Neural cell (in vitro differentiated cells): ENCODE results near the gene PSPH. TPM values are rescaled to one million over a fixed set of nuclear protein-coding genes. Genes with fewer than 3 reads are reported as not detected.

ENCODE experiments used
- H2AFZ ChIP-seq: fragments of 200-600, 300-800 bp; sonication (generic), shearing (Covaris generic); 2 replicates; pipeline ENCODE4 v1.6.0; 2014; ENCODE audit warnings: low read depth, mild to moderate bottlenecking, antibody characterized with exemption, low read length, moderate library complexity
- H3F3A ChIP-seq: fragments of 200-600 bp; shearing (Covaris generic); 2 replicates; pipeline ENCODE4 v1.6.1; 2016; ENCODE audit warnings: mild to moderate bottlenecking, moderate library complexity, mixed read lengths, antibody characterized with exemption, low read length; ENCODE audit not compliant: insufficient read depth, poor library complexity, severe bottlenecking
- H3K27ac ChIP-seq: fragments of 200-600, 300-800 bp; sonication (generic), shearing (Covaris generic); 2 replicates; pipeline ENCODE4 v1.5.1; 2014; ENCODE audit warnings: mild to moderate bottlenecking, low read length, moderate library complexity
- H3K27me3 ChIP-seq: fragments of 300-800, 200-600 bp; sonication (generic), shearing (Covaris generic); 2 replicates; pipeline ENCODE4 v1.6.0; 2014; ENCODE audit warnings: mild to moderate bottlenecking, low read depth, low read length, moderate library complexity; ENCODE audit not compliant: insufficient read depth
- H3K36me3 ChIP-seq: fragments of 300-800, 200-600 bp; sonication (generic), shearing (Covaris generic); 2 replicates; pipeline ENCODE4 v1.5.1; 2014; ENCODE audit warnings: mild to moderate bottlenecking, antibody characterized with exemption, low read length, moderate library complexity; ENCODE audit not compliant: insufficient read depth
- H3K4me2 ChIP-seq: fragments of 300-800, 200-600 bp; sonication (generic), shearing (Covaris generic); 2 replicates; pipeline ENCODE4 v1.6.0; 2014; ENCODE audit warnings: mild to moderate bottlenecking, low read length
- H3K4me3 ChIP-seq: fragments of 300-800, 200-600 bp; sonication (generic), shearing (Covaris generic); 2 replicates; pipeline ENCODE4 v1.5.1; 2014; ENCODE audit warnings: mild to moderate bottlenecking, low read length, moderate library complexity
- H3K79me2 ChIP-seq: fragments of 200-600 bp; shearing (Covaris generic); replicated peaks from 2 replicates; pipeline ENCODE4 v1.6.0; 2014; ENCODE audit warnings: mild to moderate bottlenecking, low read length, moderate library complexity; ENCODE audit not compliant: insufficient read depth
- H3K9ac ChIP-seq: fragments of 300-800, 200-600 bp; sonication (generic), shearing (Covaris generic); 2 replicates; pipeline ENCODE4 v1.6.1; 2016; ENCODE audit warnings: mild to moderate bottlenecking, low read length, mixed read lengths
- H3K9me2 ChIP-seq: fragments of 200-600 bp; shearing (Covaris generic); 2 replicates; pipeline ENCODE4 v1.6.1; 2016; ENCODE audit warnings: mild to moderate bottlenecking, low read length, mixed read lengths; ENCODE audit not compliant: insufficient read depth
- H3K9me3 ChIP-seq: fragments of 200-600, 300-800 bp; sonication (generic), shearing (Covaris generic); 2 replicates; pipeline ENCODE4 v1.6.1; 2016; ENCODE audit warnings: mild to moderate bottlenecking, mixed run types, low read length, moderate library complexity, mixed read lengths
- H4K20me1 ChIP-seq: fragments of 200-600 bp; shearing (Covaris generic); 2 replicates; pipeline ENCODE4 v1.6.1; 2016; ENCODE audit warnings: mild to moderate bottlenecking, mixed run types; ENCODE audit not compliant: insufficient read depth
- CTCF ChIP-seq: fragments of 450-650 bp; IDR thresholded peaks from 2 replicates; pipeline ENCODE4 v1.5.1; 2014; ENCODE audit warnings: antibody characterized with exemption, mild to moderate bottlenecking, moderate library complexity; ENCODE audit not compliant: poor library complexity, severe bottlenecking
- EP300 ChIP-seq: fragments of 450-650 bp; conservative IDR thresholded peaks from 2 replicates; pipeline ENCODE4 v1.6.1; 2014; ENCODE audit warnings: antibody characterized with exemption, mild to moderate bottlenecking, moderate library complexity; ENCODE audit not compliant: poor library complexity, severe bottlenecking
- EZH2 ChIP-seq: fragments of 200-600, 300-800 bp; shearing (Covaris generic), sonication (generic); IDR thresholded peaks from 2 replicates; pipeline ENCODE4 v1.6.1; 2014; ENCODE audit warnings: antibody characterized with exemption, low read length, borderline replicate concordance, mild to moderate bottlenecking; ENCODE audit not compliant: insufficient read depth, poor library complexity, severe bottlenecking
- MXI1 ChIP-seq: fragments of 450-650 bp; conservative IDR thresholded peaks from 2 replicates; pipeline ENCODE4 v1.6.1; 2014; ENCODE audit warnings: antibody characterized with exemption, mild to moderate bottlenecking; ENCODE audit not compliant: poor library complexity, severe bottlenecking
- POLR2AphosphoS5 ChIP-seq: IDR thresholded peaks from 2 replicates; pipeline ENCODE4 v1.6.1; 2012
- RAD21 ChIP-seq: fragments of 450-650 bp; conservative IDR thresholded peaks from 2 replicates; pipeline ENCODE4 v1.6.1; 2014; ENCODE audit warnings: antibody characterized with exemption, mild to moderate bottlenecking, moderate library complexity
- REST ChIP-seq: IDR thresholded peaks from 2 replicates; pipeline ENCODE4 v1.6.1; 2012; ENCODE audit warnings: borderline replicate concordance
- SMC3 ChIP-seq: fragments of 450-650 bp; conservative IDR thresholded peaks from 2 replicates; pipeline ENCODE4 v1.6.1; 2014; ENCODE audit warnings: antibody characterized with exemption, mild to moderate bottlenecking, moderate library complexity; ENCODE audit not compliant: poor library complexity
- TAF1 ChIP-seq: IDR thresholded peaks from 2 replicates; pipeline ENCODE4 v1.6.1; 2012; ENCODE audit warnings: low read depth
- polyA plus RNA-seq: library from polyadenylated mRNA; depleted of rRNA; stranded (reverse); fragments of >200 nt; gene quantifications from 2 replicates; pipeline ENCODE4 v1.2.3, GENCODE V29; 2014

PSPH gene
- polyA plus RNA-seq, 1 donor from 2014 or later = 24.0 TPM

- Histone ChIP-seq H2AFZ (no peak overlapping the region), H3K9me2 (no peaks in the 10 kb centered on the region), H4K20me1 (no peaks in the 10 kb centered on the region), H3K9ac (no peak overlapping the region), H3K79me2 (no peaks in the 10 kb centered on the region), H3F3A (no peaks in the 10 kb centered on the region), H3K4me2 (no peak overlapping the region), H3K27ac (no peak overlapping the region), H3K9me3 (no peaks in the 10 kb centered on the region), H3K4me3 (no peak overlapping the region), H3K36me3 (no peaks in the 10 kb centered on the region), H3K27me3 (no peaks in the 10 kb centered on the region)
- TF ChIP-seq POLR2AphosphoS5 = no peak
- TF ChIP-seq REST = no peak
- no peak for TF ChIP-seq EP300
- no peak for TF ChIP-seq SMC3
- TF ChIP-seq TAF1 = no peak
- no peak for TF ChIP-seq EZH2
- TF ChIP-seq CTCF = no peak
Observed at GRCh38 chr7:56079450-56080185, 28.4 kb upstream of the PSPH start.

GRCh38 chr7:56078196-56078595, 27.0 kb upstream of the PSPH start:
- H3K9ac ChIP-seq = no peak overlapping the region
- no peaks in the 10 kb centered on the region for H3F3A ChIP-seq
- H4K20me1 ChIP-seq = no peaks in the 10 kb centered on the region
- no peaks in the 10 kb centered on the region for H3K9me3 ChIP-seq
- H3K9me2 ChIP-seq = no peaks in the 10 kb centered on the region
- H3K27ac ChIP-seq = no peak overlapping the region
- no peak overlapping the region for H3K4me3 ChIP-seq
- H3K36me3 ChIP-seq = no peaks in the 10 kb centered on the region
- no peak overlapping the region for H3K4me2 ChIP-seq
- H3K27me3 ChIP-seq = no peaks in the 10 kb centered on the region
- no peaks in the 10 kb centered on the region for H3K79me2 ChIP-seq
- TF ChIP-seq EP300 = no peak
- TF ChIP-seq REST = no peak
- no peak for TF ChIP-seq EZH2
- TF ChIP-seq SMC3 = no peak
- no peak for TF ChIP-seq POLR2AphosphoS5
- TF ChIP-seq CTCF = no peak
- TF ChIP-seq MXI1 = no peak
- TF ChIP-seq RAD21 = no peak
- no peak for TF ChIP-seq TAF1
- no peak overlapping the region for H2AFZ ChIP-seq
